HG02970 (cell line): Measurements from ENCODE around the gene BMP6.
"Not testable (repeated sequence)": the region's sequence is repeated elsewhere in the genome, so short reads cannot be mapped to it uniquely, and the experiment has no call there.

Source experiments
- ATAC-seq: cut with Tn5 transposase; IDR thresholded peaks from one replicate; pipeline ENCODE4 v1.9.1; 2021; ENCODE audit warnings: mild to moderate bottlenecking, moderate library complexity, moderate number of reproducible peaks; ENCODE audit not compliant: unreplicated experiment, low FRiP score

Gene BMP6

DNA sequence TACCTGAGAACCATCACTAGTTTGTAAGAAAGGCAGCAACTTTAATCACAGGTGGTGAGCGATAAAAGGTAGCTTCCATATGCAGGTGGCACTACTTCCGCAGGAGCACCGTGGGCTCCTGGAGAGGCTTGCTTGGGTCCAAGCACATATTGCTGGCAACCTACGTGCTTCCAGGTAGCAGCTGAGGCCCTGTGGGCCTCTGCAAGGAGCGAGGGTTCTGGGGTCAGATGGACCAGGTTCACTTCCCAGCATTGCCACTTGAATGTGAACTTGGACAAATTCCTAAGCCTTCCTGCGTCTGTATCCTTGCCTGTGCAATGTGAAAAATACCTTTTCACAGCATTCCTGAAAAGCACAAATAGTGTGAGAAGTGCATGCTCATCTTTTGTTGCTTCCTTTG lies 153.7 kb downstream of the BMP6 start:
- no peak for ATAC-seq

DNA sequence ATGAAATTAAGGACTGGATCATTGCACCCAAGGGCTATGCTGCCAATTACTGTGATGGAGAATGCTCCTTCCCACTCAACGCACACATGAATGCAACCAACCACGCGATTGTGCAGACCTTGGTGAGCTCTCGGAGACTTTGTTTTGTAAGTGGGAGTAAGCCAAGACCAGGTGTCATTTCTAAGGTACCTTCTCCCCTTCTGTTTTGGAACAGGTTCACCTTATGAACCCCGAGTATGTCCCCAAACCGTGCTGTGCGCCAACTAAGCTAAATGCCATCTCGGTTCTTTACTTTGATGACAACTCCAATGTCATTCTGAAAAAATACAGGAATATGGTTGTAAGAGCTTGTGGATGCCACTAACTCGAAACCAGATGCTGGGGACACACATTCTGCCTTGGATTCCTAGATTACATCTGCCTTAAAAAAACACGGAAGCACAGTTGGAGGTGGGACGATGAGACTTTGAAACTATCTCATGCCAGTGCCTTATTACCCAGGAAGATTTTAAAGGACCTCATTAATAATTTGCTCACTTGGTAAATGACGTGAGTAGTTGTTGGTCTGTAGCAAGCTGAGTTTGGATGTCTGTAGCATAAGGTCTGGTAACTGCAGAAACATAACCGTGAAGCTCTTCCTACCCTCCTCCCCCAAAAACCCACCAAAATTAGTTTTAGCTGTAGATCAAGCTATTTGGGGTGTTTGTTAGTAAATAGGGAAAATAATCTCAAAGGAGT lies 154.2 kb downstream of the BMP6 start:
- no peak for ATAC-seq

DNA sequence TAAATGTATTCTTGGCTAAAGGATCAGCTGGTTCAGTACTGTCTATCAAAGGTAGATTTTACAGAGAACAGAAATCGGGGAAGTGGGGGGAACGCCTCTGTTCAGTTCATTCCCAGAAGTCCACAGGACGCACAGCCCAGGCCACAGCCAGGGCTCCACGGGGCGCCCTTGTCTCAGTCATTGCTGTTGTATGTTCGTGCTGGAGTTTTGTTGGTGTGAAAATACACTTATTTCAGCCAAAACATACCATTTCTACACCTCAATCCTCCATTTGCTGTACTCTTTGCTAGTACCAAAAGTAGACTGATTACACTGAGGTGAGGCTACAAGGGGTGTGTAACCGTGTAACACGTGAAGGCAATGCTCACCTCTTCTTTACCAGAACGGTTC lies 154.8 kb downstream of the BMP6 start:
- no peak for ATAC-seq

DNA sequence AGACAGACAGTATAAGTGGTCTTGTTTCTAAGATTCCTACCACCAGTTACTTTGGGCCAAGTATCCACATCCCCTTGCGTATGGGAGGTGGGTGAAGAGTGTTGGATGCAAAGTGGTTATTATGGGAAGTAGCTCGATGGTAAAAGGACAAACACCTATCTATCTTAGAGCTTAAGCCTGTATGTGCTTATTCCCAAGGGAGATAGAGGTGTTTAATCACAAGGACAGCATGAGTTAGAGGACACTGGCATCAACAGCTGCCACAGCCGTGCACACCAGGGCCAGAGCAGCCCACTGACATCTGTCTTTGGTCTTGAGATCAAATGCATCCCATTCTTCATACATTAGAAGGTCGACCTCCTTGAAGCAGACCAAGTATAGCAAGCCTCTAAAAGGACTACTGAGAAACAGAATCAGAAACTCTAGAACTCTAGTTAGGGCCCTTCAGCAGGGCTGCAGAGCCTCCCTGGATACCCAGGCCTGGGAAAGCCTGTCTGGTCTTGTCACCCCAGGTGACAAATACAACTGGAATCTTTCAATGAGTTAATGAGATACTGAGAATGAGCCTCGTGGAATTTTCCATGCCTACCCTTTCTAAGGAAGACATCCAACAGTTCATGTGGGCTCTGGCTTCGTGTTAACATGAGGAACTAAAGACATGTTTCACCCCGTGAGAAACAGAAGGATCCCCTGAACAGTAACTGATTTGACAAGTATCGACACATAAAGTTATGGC lies 156.0 kb downstream of the BMP6 start:
- no peak for ATAC-seq

DNA sequence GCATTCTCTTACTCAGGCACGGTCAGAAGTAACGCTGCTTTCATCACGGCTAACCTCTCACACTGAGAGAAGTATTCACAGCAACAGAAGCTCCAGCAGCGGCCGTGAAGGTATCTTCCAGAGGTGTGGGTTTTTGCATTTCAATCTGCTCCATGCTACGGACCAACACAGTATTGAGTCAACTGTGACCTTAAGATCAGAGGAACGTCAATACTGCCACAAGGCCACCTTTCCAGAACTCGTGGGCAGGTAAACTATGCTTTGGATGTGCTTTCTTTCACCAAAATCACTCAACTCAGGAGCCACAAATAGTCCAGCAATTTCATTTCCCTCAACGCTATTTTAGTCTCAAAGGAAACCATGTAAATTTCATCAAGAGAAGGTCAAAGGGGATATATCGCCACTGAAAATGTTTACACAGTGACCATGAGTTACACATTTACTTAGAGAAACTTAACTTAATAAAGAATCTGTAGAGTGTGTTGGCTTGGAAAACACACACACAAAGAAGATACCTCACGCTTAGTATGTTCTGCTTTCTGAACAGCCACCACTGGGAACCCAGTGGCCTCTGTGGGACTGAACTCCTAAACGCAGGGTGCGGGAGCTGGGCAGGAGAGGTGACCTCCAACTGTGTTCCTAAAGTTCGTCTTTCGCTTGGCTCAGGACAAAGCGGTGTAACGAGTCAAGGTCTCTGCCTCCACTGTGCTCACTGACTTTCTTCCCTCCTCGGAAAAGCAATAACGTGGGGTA lies 156.8 kb downstream of the BMP6 start:
- ATAC-seq = no peak

DNA sequence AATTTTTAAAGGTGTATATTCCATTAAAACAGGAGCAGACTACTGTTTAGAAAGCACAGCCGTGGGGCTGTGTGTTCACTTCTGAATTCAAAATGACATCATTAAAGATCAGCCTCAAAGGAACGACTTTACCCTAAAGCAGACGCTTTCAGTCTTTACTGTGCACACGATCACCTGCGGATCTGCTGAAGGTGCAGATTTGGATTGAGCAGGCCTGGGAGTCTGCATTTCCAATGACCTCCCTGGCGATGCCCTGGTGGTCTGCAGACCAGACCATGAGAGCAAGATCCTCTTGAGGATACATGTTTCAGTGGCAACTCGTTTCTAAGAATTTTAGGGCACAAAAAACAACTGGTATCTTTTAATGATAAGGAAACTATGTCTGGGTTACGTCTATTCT lies 157.5 kb downstream of the BMP6 start:
- ATAC-seq = no peak

DNA sequence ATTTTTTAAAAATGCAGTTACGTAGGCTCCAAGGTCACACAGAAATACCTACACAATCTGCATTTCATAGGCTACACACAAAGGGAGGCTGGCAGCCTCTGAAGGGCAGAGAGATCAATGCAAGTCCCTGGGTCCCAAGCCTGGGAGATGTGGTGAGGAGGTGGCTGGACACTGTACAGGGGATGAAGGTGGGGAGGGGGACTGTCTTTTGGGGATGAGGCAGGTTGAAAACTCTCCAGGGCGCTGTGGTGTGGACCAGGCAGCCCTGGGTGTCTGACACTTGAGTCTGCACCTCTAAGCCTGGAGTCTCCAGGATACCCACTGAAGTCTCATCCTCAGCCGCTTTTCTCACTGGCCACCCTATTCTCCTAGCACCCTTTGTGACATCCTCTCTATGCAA lies 160.2 kb downstream of the BMP6 start:
- ATAC-seq = no peak

DNA sequence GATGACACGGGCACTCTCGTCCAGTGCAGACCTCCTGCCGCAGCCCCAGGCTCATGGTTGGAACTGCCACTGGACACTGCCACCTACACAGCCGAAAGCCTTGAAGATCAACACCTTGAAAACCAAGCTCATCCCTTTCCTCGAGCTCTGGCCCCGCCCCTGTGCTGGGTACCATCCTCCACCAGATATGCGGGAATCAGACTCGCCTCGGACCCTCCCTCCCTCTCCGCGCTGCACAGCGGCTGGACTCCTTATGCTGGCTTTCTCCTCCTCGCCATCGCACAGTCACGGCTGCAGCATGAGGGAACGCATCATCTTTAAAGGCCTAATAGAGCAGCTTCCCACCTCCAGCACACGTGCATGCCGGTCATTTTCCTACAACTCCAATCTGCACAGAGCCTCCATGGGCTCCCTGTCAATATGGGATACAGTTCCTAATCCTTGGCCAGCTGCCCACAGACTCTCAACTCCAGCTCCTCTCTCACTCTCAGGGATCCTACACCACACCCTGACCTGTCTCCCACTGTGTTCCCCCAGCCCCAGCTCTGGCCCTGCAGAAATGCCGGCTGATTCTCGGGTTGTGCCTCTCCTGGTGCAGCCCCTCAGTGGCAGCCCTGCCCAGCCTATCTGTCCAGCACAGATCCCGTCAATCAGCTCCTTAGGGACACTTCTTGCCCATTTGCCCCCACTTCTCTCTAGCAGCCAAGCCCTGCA lies 161.5 kb downstream of the BMP6 start:
- ATAC-seq = no peak

DNA sequence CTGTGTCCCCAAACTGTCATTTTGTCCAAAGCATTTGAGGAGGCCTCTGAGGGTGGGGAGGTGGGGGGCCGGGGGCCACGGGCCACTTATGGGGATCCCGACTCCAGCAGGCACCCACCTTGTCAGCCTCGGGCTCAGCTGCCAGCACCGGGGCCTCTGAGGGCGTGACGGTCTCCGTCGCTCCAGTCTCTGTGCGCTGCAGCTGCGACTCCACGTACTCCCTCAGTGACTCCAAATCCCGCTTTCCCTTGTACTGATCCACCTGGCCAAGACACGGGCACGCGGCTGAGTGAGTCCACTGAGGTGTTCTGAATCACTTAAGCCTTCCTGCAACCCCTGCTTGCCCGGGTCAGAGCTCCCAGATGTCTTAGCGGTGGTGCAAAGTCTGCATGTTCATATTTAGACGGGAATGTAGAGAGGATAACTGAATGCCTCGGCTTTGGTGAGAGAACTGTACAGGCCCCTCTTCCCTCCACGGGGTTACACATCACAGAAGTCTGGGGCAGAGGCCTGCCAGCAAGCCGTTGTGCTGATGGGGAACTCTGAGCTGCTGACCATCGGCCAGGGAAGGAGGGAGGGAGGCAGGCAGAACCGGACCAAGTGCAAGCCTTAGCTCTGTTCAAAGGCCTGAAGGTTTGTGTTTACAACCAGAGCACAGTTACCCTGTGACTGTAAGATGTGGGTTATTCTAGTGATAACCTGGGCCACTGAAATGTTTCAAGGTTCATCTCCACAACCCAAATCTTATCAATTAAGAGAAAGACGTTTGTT lies 162.9 kb downstream of the BMP6 start:
- ATAC-seq = no peak

DNA sequence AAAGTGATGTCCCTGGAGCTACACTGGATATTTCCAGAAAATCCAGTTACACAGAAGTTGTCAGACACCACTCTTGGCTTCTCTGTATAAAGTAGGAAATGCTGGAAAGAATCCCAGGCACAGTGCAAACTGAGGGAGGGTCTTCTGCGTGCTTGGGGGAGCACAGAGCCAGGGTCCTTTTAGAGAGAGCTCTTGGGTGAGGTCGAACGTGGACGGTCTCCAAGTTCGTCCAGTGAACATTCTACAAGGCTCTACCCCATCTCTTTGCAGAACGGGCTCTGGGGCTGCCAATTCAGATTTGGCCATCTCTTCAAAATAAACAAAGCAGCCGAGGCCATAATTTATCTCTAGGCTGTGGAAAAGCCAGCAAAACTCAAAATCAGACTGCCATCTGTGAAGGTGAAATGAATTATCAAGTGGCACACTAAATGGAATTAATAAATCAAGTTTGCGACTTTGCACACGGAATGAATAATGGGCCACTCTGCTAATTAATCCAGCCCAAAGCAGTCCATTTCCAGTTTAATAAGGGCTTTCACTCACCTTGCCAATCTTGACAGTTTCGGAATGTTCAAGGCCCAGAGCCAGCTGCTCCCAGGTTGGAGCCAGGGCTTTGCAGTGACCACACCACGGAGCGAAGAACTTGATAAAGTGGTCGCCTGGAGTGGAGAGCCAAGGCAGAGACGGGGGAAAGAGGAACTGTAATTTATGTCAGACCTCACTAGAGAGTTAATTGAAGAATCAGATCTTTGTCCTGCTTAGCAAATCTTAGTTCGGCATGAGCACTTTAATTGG lies 165.4 kb downstream of the BMP6 start:
- no peak for ATAC-seq

DNA sequence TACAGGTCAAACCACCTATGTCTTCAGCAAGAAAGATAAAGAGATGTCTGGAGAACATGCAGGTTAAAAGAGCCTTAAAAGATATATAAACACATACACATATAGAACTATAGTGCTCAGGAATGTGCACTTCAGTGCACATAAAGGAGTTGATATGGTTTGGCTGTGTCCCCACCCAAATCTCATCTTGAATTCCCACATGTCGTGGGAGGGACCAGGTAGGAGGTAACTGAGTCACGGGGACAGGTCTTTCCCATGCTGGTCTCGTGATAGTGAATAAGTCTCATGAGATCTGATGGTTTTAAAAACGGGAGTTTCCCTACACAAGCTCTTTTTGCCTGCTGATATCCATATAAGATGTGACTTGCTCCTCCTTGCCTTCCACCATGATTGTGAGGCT lies 166.5 kb downstream of the BMP6 start:
- ATAC-seq = not testable (repeated sequence)

DNA sequence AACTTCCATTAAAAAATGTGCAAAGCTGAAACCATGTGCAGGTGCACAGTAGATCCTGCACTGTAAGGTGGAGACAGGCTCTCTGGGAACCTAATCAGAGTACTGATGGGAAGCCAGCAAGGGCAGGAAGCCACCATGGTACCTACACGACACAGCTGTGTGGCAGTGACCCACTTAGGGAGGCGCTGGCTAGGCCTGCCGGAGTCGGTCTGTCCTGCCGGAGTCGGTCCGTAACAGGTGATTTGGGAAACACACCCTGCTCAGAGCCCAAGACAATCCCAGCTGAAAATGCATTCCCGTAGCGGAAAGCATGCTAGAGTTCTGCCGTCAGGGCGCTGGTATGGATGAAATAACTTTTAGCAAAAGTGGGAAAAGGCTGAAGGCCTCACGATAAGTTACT lies 167.4 kb downstream of the BMP6 start:
- ATAC-seq = no peak

DNA sequence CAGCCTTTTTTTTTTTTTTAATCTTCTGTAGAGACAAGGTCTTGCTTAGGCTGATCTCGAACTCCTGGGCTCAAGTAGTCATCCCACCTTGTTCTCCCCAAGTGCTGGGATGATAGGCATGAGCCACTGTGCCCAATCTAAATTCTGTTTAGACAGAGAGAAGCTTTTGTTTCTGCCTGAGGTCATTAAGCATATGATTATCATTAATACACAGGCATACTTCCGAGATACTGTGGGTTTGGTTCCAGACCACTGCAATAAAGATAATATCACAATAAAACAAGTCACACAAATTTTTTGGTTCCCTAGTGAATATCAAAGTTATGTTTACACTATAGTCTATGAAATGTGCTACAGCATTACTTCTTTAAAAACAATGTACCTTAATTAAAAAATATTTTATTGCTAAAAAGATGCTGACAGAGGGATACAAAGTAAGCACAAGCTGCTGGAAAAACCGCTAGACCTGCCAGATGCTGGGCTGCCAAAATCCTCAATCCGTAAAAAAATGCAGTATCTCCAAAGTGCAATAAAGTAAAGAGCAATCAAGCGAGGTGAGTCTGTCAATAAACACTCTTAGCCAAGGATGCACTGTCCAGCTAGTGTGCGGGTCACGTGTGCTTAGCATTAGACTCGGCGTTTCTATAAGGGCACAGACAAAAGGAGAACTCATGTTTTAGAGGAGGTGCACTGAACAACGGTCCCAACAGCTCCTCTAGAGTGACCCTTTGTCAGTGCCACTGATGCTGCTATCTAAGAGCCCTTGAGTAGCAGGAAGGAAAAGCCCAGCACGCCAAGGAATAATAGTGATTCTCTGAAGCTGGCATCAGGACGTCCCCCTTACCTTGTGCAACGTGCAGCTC lies 168.6 kb downstream of the BMP6 start:
- no peak for ATAC-seq

DNA sequence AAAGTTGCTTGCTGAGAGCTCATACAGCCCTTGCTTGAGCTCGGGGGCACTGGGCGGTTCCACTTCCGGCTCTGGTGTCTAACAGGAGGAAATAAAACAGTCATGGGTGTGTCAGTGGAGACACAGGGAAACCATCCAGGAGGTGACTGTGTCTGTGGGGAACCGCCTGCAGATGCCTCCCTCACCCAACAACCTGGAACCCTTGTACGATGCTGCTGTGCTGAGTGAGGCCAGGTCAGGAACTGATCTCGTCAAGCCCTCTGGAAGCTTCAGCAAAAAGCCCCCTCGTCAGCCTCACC lies 169.2 kb downstream of the BMP6 start:
- no peak for ATAC-seq

DNA sequence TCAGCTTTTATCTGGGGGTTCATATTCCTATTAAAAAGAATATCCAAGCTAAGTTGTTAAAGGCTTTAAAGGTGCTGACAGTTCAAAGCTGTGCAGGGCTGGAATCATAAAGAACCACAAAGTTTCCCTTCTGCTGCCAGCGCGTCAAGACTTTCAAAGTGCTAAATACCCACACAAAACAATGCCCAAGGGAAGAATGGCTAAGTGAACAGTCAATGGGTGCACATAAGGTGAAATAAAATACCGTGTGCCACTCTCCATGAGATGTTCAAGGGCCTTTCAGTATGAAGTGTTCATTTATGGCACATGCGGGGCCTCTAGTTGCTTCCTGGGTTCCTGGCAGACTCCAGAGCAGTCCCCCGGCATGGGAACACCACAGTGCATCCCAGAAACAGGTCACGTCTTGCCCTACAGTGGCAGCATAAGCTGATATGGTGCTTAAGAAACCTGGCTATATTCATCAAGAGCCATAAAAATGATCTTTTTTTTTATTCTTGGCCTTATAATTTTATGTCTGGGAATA lies 170.6 kb downstream of the BMP6 start:
- no peak for ATAC-seq

DNA sequence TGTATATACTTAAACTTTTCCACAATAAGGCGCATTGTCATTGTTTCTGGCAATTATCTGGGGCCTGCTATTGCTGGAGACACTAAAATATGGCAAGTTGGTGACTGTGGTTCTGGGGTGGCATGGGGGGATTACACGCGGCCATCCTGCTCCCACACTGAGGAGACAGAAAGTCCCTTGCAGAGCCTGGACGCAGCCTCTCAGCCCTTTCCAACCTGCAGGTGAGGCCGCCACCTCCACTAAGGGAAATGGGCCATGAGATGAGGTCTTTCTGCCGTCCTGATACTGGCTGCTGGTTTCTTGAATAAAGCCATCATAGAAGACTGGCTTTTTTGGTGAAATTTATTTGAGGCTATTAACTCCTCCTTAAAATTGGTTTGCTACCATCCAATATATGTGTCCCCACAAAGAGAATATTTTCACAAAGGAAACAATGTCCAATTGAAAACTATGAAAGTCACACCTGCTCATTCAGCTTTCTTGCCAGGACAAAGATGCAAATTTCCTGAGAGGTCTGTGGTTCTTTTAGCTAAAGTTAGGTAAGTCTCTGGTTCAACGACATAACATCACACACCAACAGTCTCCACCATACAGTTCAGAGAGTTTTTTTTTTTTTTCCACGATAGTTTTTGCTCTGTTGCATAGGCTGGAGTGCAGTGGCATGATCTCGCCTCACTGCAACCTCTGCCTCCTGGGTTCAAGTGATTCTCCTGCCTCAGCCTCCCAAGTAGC lies 171.7 kb downstream of the BMP6 start:
- no peak for ATAC-seq

DNA sequence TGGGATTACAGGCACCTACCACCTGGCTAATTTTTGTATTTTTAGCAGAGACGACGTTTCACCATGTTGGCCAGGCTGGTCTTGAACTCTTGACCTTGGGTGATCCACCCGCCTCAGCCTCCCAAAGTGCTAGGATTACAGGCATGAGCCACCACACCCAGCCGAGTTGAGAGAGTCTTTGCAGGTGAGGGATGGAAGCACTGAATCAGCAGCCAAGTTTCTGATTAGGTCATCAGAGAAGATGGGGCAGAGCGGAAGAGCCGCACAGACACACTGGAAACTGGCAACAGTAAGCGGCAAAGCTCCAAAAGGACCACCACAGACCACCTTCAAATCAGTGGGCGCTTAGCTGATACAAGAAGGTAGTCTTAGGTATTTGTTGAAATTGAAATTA lies 172.3 kb downstream of the BMP6 start:
- not testable (repeated sequence) for ATAC-seq
